ENCODE data around the gene CLINT1. TPM values are rescaled to one million over a fixed set of nuclear protein-coding genes. Genes with fewer than 3 reads are reported as not detected.

CLINT1 gene
- total and polyA plus RNA-seq, 2 experiments from 2014 or later = 71.7 to 101 TPM

- TF ChIP-seq, protein P1, sequence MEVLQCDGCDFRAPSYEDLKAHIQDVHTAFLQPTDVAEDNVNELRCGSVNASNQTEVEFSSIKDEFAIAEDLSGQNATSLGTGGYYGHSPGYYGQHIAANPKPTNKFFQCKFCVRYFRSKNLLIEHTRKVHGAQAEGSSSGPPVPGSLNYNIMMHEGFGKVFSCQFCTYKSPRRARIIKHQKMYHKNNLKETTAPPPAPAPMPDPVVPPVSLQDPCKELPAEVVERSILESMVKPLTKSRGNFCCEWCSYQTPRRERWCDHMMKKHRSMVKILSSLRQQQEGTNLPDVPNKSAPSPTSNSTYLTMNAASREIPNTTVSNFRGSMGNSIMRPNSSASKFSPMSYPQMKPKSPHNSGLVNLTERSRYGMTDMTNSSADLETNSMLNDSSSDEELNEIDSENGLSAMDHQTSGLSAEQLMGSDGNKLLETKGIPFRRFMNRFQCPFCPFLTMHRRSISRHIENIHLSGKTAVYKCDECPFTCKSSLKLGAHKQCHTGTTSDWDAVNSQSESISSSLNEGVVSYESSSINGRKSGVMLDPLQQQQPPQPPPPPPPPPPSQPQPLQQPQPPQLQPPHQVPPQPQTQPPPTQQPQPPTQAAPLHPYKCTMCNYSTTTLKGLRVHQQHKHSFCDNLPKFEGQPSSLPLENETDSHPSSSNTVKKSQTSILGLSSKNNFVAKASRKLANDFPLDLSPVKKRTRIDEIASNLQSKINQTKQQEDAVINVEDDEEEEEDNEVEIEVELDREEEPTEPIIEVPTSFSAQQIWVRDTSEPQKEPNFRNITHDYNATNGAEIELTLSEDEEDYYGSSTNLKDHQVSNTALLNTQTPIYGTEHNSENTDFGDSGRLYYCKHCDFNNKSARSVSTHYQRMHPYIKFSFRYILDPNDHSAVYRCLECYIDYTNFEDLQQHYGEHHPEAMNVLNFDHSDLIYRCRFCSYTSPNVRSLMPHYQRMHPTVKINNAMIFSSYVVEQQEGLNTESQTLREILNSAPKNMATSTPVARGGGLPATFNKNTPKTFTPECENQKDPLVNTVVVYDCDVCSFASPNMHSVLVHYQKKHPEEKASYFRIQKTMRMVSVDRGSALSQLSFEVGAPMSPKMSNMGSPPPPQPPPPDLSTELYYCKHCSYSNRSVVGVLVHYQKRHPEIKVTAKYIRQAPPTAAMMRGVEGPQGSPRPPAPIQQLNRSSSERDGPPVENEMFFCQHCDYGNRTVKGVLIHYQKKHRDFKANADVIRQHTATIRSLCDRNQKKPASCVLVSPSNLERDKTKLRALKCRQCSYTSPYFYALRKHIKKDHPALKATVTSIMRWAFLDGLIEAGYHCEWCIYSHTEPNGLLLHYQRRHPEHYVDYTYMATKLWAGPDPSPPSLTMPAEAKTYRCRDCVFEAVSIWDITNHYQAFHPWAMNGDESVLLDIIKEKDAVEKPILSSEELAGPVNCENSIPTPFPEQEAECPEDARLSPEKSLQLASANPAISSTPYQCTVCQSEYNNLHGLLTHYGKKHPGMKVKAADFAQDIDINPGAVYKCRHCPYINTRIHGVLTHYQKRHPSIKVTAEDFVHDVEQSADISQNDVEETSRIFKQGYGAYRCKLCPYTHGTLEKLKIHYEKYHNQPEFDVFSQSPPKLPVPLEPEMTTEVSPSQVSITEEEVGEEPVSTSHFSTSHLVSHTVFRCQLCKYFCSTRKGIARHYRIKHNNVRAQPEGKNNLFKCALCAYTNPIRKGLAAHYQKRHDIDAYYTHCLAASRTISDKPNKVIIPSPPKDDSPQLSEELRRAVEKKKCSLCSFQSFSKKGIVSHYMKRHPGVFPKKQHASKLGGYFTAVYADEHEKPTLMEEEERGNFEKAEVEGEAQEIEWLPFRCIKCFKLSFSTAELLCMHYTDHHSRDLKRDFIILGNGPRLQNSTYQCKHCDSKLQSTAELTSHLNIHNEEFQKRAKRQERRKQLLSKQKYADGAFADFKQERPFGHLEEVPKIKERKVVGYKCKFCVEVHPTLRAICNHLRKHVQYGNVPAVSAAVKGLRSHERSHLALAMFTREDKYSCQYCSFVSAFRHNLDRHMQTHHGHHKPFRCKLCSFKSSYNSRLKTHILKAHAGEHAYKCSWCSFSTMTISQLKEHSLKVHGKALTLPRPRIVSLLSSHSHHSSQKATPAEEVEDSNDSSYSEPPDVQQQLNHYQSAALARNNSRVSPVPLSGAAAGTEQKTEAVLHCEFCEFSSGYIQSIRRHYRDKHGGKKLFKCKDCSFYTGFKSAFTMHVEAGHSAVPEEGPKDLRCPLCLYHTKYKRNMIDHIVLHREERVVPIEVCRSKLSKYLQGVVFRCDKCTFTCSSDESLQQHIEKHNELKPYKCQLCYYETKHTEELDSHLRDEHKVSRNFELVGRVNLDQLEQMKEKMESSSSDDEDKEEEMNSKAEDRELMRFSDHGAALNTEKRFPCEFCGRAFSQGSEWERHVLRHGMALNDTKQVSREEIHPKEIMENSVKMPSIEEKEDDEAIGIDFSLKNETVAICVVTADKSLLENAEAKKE (CRISPR knock-in tag; IDR thresholded peaks at IDR 0.05) = no peak
- TF ChIP-seq POLR2AphosphoS5 (IDR thresholded peaks at IDR 0.05; ENCODE audit: low read depth) (no peak), JUNB (IDR thresholded peaks at IDR 0.05; ENCODE audit: unreplicated experiment) (no peak), NANOG (IDR thresholded peaks at IDR 0.05; ENCODE audit: borderline replicate concordance) (no peak), ZNF114 (CRISPR knock-in tag; IDR thresholded peaks at IDR 0.05) (no peak)
Observed at GRCh38 chr5:157902449-157903116, 43.6 kb upstream of the CLINT1 start (continued).

GRCh38 chr5:157900644-157901043, 41.7 kb upstream of the CLINT1 start:
- H3K9me3 Mint-ChIP-seq = no peaks in the 10 kb centered on the region
- Histone ChIP-seq H3K4me2 (no peak overlapping the region), H3K27me3 (ENCODE audit: insufficient read depth) (no peaks in the 10 kb centered on the region), H4K20me1 (replicated peaks; ENCODE audit: insufficient read depth) (no peaks in the 10 kb centered on the region), H3K4me1 (ENCODE audit: insufficient read depth) (no peaks in the 10 kb centered on the region), H3K27ac (ENCODE audit: low read depth) (no peak overlapping the region), H3K4me3 (no peak overlapping the region), H3K9me2 (ENCODE audit: insufficient read depth) (no peaks in the 10 kb centered on the region), H3K36me3 (ENCODE audit: insufficient read depth) (no peaks in the 10 kb centered on the region), H3K79me2 (replicated peaks; ENCODE audit: insufficient read depth) (no peaks in the 10 kb centered on the region), H2AFZ (peak overlapping the region; percentile 33), H3F3A (replicated peaks; ENCODE audit: low read depth) (no peaks in the 10 kb centered on the region)
- peaks cover 7% of the 10 kb centered on the region; the same call in 2 of the 3 replicates for H3K4me1 Mint-ChIP-seq
- H3K36me3 Mint-ChIP-seq (ENCODE audit: low read depth) = no peaks in the 10 kb centered on the region
- ATAC-seq = peak; percentile 85
- no peak overlapping the region for H3K4me3 Mint-ChIP-seq
- no peak overlapping the region for H3K27ac Mint-ChIP-seq
- no peaks in the 10 kb centered on the region for H3K27me3 Mint-ChIP-seq (ENCODE audit: insufficient read depth, low read depth, poor library complexity)
- peak; percentile 25 for DNase-seq (ENCODE audit: low spot score)
- no peak for TF ChIP-seq ZNF114 (CRISPR knock-in tag; IDR thresholded peaks at IDR 0.05)
- TF ChIP-seq NANOG (IDR thresholded peaks at IDR 0.05; ENCODE audit: borderline replicate concordance) = no peak
- TF ChIP-seq EZH2 (IDR thresholded peaks at IDR 0.05; ENCODE audit: low read depth, unreplicated experiment) = no peak
- no peak for TF ChIP-seq POLR2AphosphoS5 (IDR thresholded peaks at IDR 0.05; ENCODE audit: low read depth)
- no peak for TF ChIP-seq EZH2phosphoT487 (IDR thresholded peaks at IDR 0.05; ENCODE audit: unreplicated experiment)
- TF ChIP-seq, protein P2, sequence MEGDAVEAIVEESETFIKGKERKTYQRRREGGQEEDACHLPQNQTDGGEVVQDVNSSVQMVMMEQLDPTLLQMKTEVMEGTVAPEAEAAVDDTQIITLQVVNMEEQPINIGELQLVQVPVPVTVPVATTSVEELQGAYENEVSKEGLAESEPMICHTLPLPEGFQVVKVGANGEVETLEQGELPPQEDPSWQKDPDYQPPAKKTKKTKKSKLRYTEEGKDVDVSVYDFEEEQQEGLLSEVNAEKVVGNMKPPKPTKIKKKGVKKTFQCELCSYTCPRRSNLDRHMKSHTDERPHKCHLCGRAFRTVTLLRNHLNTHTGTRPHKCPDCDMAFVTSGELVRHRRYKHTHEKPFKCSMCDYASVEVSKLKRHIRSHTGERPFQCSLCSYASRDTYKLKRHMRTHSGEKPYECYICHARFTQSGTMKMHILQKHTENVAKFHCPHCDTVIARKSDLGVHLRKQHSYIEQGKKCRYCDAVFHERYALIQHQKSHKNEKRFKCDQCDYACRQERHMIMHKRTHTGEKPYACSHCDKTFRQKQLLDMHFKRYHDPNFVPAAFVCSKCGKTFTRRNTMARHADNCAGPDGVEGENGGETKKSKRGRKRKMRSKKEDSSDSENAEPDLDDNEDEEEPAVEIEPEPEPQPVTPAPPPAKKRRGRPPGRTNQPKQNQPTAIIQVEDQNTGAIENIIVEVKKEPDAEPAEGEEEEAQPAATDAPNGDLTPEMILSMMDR (conservative IDR thresholded peaks at IDR 0.05; ENCODE audit: low read depth in 2 of 2) = no peak
- no peak for TF ChIP-seq ZNF331 (CRISPR knock-in tag; IDR thresholded peaks at IDR 0.05; ENCODE audit: low read depth)
- no peak for TF ChIP-seq JUNB (IDR thresholded peaks at IDR 0.05; ENCODE audit: unreplicated experiment)
- TF ChIP-seq ETS1 (IDR thresholded peaks at IDR 0.05) = no peak
- TF ChIP-seq STAT1 (IDR thresholded peaks at IDR 0.05; ENCODE audit: unreplicated experiment) = no peak
